ENCODE results near the gene CENPO. TPM values are rescaled to one million over a fixed set of nuclear protein-coding genes. Genes with fewer than 3 reads are reported as not detected.

Gene CENPO
- polyA plus RNA-seq (2013): 8.0 TPM

- peaks cover 8 to 28% (median 18%) of the 10 kb centered on the region in 4 experiments for H3K4me1 ChIP-seq (ENCODE audit: control extremely low read depth in 1 of 4, control insufficient read depth in 4 of 4, insufficient read depth in 4 of 4, low read length in 3 of 4)
- peak within 1 kb of the TSS; percentile 60 to 99 (median 93) for H3K4me3 ChIP-seq (ENCODE audit: control insufficient read depth in 1 of 7, extremely low read depth in 1 of 7, insufficient read depth in 4 of 7, low read depth in 2 of 7, low read length in 6 of 7)
- H3K27me3 ChIP-seq (replicated peaks in 2 of 5; ENCODE audit: control insufficient read depth in 4 of 5, insufficient read depth in 5 of 5, low read length in 4 of 5): peaks cover 0 to 3% (median 0%) of the 10 kb centered on the region in 5 experiments
- H3K27ac ChIP-seq (ENCODE audit: insufficient read depth in 1 of 2, low read depth in 1 of 2, low read length in 2 of 2, poor library complexity in 1 of 2, severe bottlenecking in 2 of 2): peak within 1 kb of the TSS; percentile 96 to 98
- CTCF ChIA-PET: interaction anchor here (0.8 to 1.3 kb wide), 5 partner anchors 9 to 371 kb away, joined by 3 read pairs; no protein-coding TSS in a partner anchor
- POLR2A ChIA-PET: no interaction called here
- peak; percentile 96 to 98 (median 98) for DNase-seq
- H3K9me3 ChIP-seq (ENCODE audit: control extremely low read depth in 1 of 5, control insufficient read depth in 4 of 5, insufficient read depth in 2 of 5, low read depth in 1 of 5, low read length in 4 of 5): no peaks in the 10 kb centered on the region
- peaks cover 0 to 29% (median 3%) of the 10 kb centered on the region in 4 experiments for H3K36me3 ChIP-seq (ENCODE audit: control insufficient read depth in 4 of 4, insufficient read depth in 4 of 4, low read length in 3 of 4)
- WGBS (ENCODE audit: insufficient coverage): under 1% methylated on average over 53 of the region's 74 CpGs
Measured at GRCh38 chr2:24792874-24793760, at the start of gene CENPO, which contains the start of gene PTRHD1. CENPO (plus strand) TSS chr2:24793425; CDS start chr2:24793920, 495 bp downstream. PTRHD1 (minus strand) TSS chr2:24793391; CDS start chr2:24793377, 14 bp downstream.

DNA sequence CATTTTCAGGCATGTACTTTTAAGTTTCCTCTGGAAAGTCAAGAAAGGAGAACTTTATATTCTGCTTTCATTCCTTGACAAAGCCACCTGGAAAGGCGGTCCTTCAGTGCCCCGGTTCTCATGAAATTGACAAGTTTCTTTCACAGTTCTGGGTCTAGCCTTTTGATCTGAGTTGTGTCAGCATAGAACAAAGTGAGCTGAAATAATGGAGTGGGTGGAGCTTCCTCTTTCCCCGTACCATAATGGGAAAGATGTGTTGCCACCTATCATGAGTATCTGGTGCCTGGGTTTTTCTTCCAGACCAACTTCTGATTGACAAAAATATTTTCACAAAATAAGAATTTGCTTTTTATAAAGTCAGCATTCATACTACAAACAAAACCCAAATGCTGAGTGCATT, 49.3 kb upstream of the CENPO start:
- ChIA-PET POLR2A (no interaction called here), CTCF (no interaction called here)
- 100% methylated on average over 1 of the region's 3 CpGs for WGBS (ENCODE audit: insufficient coverage)
- Histone ChIP-seq H3K27me3 (replicated peaks in 2 of 5; ENCODE audit: control insufficient read depth in 4 of 5, insufficient read depth in 5 of 5, low read length in 4 of 5) (no peaks in the 10 kb centered on the region), H3K27ac (ENCODE audit: insufficient read depth in 1 of 2, low read depth in 1 of 2, low read length in 2 of 2, poor library complexity in 1 of 2, severe bottlenecking in 2 of 2) (no peak overlapping the region), H3K9me3 (ENCODE audit: control extremely low read depth in 1 of 5, control insufficient read depth in 4 of 5, insufficient read depth in 2 of 5, low read depth in 1 of 5, low read length in 4 of 5) (no peaks in the 10 kb centered on the region), H3K36me3 (ENCODE audit: control insufficient read depth in 4 of 4, insufficient read depth in 4 of 4, low read length in 3 of 4) (peaks cover 2 to 30% (median 14%) of the 10 kb centered on the region in 4 experiments), H3K4me3 (ENCODE audit: control insufficient read depth in 1 of 7, extremely low read depth in 1 of 7, insufficient read depth in 4 of 7, low read depth in 2 of 7, low read length in 6 of 7) (no peak overlapping the region), H3K4me1 (ENCODE audit: control extremely low read depth in 1 of 4, control insufficient read depth in 4 of 4, insufficient read depth in 4 of 4, low read length in 3 of 4) (no peaks in the 10 kb centered on the region)
- no peak for DNase-seq

GRCh38 chr2:24744356-24744755, 48.9 kb upstream of the CENPO start:
- Histone ChIP-seq H3K4me1 (ENCODE audit: control extremely low read depth in 1 of 4, control insufficient read depth in 4 of 4, insufficient read depth in 4 of 4, low read length in 3 of 4) (no peaks in the 10 kb centered on the region), H3K9me3 (ENCODE audit: control extremely low read depth in 1 of 5, control insufficient read depth in 4 of 5, insufficient read depth in 2 of 5, low read depth in 1 of 5, low read length in 4 of 5) (no peaks in the 10 kb centered on the region), H3K4me3 (ENCODE audit: control insufficient read depth in 1 of 7, extremely low read depth in 1 of 7, insufficient read depth in 4 of 7, low read depth in 2 of 7, low read length in 6 of 7) (no peak overlapping the region), H3K36me3 (ENCODE audit: control insufficient read depth in 4 of 4, insufficient read depth in 4 of 4, low read length in 3 of 4) (peaks cover 4 to 34% (median 16%) of the 10 kb centered on the region in 4 experiments), H3K27me3 (replicated peaks in 2 of 5; ENCODE audit: control insufficient read depth in 4 of 5, insufficient read depth in 5 of 5, low read length in 4 of 5) (no peaks in the 10 kb centered on the region), H3K27ac (ENCODE audit: insufficient read depth in 1 of 2, low read depth in 1 of 2, low read length in 2 of 2, poor library complexity in 1 of 2, severe bottlenecking in 2 of 2) (no peak overlapping the region)
- 100% methylated on average over 1 of the region's 1 CpG for WGBS (ENCODE audit: insufficient coverage)
- ChIA-PET POLR2A (no interaction called here), CTCF (no interaction called here)
- DNase-seq: no peak

DNA sequence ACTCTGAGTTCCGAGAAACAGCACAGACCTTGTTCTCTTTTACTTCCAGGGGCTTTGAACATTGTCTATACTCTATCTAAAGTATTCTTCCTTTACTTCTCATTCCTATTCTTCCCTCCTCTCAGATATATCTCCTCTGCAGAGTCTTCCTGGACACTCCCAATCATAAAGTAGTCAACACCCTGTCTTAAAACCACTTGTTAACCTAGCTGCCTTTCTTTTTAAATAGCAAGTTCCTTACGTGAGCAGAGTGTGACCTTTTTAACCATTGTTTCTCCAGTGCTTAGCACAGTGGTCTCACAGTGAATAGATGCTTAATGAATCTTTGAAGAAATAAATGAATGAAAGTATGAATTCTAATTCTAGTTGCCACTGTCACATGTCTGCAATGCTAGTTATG, 47.4 kb upstream of the CENPO start:
- no peak for DNase-seq
- Histone ChIP-seq H3K4me3 (ENCODE audit: control insufficient read depth in 1 of 7, extremely low read depth in 1 of 7, insufficient read depth in 4 of 7, low read depth in 2 of 7, low read length in 6 of 7) (no peak overlapping the region), H3K27ac (ENCODE audit: insufficient read depth in 1 of 2, low read depth in 1 of 2, low read length in 2 of 2, poor library complexity in 1 of 2, severe bottlenecking in 2 of 2) (no peak overlapping the region), H3K27me3 (replicated peaks in 2 of 5; ENCODE audit: control insufficient read depth in 4 of 5, insufficient read depth in 5 of 5, low read length in 4 of 5) (no peaks in the 10 kb centered on the region), H3K9me3 (ENCODE audit: control extremely low read depth in 1 of 5, control insufficient read depth in 4 of 5, insufficient read depth in 2 of 5, low read depth in 1 of 5, low read length in 4 of 5) (no peaks in the 10 kb centered on the region), H3K4me1 (ENCODE audit: control extremely low read depth in 1 of 4, control insufficient read depth in 4 of 4, insufficient read depth in 4 of 4, low read length in 3 of 4) (no peaks in the 10 kb centered on the region), H3K36me3 (ENCODE audit: control insufficient read depth in 4 of 4, insufficient read depth in 4 of 4, low read length in 3 of 4) (peaks cover 4 to 30% (median 15%) of the 10 kb centered on the region in 4 experiments)
- ChIA-PET POLR2A (no interaction called here), CTCF (no interaction called here)
- WGBS (ENCODE audit: insufficient coverage): 100% methylated on average over 2 of the region's 2 CpGs

GRCh38 chr2:24747299-24747698, 45.9 kb upstream of the CENPO start:
- Histone ChIP-seq H3K27me3 (replicated peaks in 2 of 5; ENCODE audit: control insufficient read depth in 4 of 5, insufficient read depth in 5 of 5, low read length in 4 of 5) (no peaks in the 10 kb centered on the region), H3K36me3 (ENCODE audit: control insufficient read depth in 4 of 4, insufficient read depth in 4 of 4, low read length in 3 of 4) (peaks cover 4 to 26% (median 10%) of the 10 kb centered on the region in 4 experiments), H3K27ac (ENCODE audit: insufficient read depth in 1 of 2, low read depth in 1 of 2, low read length in 2 of 2, poor library complexity in 1 of 2, severe bottlenecking in 2 of 2) (no peak overlapping the region), H3K4me3 (ENCODE audit: control insufficient read depth in 1 of 7, extremely low read depth in 1 of 7, insufficient read depth in 4 of 7, low read depth in 2 of 7, low read length in 6 of 7) (no peak overlapping the region), H3K9me3 (ENCODE audit: control extremely low read depth in 1 of 5, control insufficient read depth in 4 of 5, insufficient read depth in 2 of 5, low read depth in 1 of 5, low read length in 4 of 5) (no peaks in the 10 kb centered on the region), H3K4me1 (ENCODE audit: control extremely low read depth in 1 of 4, control insufficient read depth in 4 of 4, insufficient read depth in 4 of 4, low read length in 3 of 4) (no peaks in the 10 kb centered on the region)
- CTCF ChIA-PET: no interaction called here
- 100% methylated on average over 3 of the region's 3 CpGs for WGBS (ENCODE audit: insufficient coverage)
- DNase-seq: no peak
- POLR2A ChIA-PET: no interaction called here

- Histone ChIP-seq H3K27me3 (replicated peaks in 2 of 5; ENCODE audit: control insufficient read depth in 4 of 5, insufficient read depth in 5 of 5, low read length in 4 of 5) (no peaks in the 10 kb centered on the region), H3K27ac (ENCODE audit: insufficient read depth in 1 of 2, low read depth in 1 of 2, low read length in 2 of 2, poor library complexity in 1 of 2, severe bottlenecking in 2 of 2) (no peak overlapping the region), H3K4me1 (ENCODE audit: control extremely low read depth in 1 of 4, control insufficient read depth in 4 of 4, insufficient read depth in 4 of 4, low read length in 3 of 4) (no peaks in the 10 kb centered on the region), H3K9me3 (ENCODE audit: control extremely low read depth in 1 of 5, control insufficient read depth in 4 of 5, insufficient read depth in 2 of 5, low read depth in 1 of 5, low read length in 4 of 5) (no peaks in the 10 kb centered on the region), H3K4me3 (ENCODE audit: control insufficient read depth in 1 of 7, extremely low read depth in 1 of 7, insufficient read depth in 4 of 7, low read depth in 2 of 7, low read length in 6 of 7) (no peak overlapping the region), H3K36me3 (ENCODE audit: control insufficient read depth in 4 of 4, insufficient read depth in 4 of 4, low read length in 3 of 4) (peaks cover 4 to 35% (median 11%) of the 10 kb centered on the region in 4 experiments)
- POLR2A ChIA-PET: no interaction called here
- WGBS (ENCODE audit: insufficient coverage): 91% methylated on average over 6 of the region's 7 CpGs
- CTCF ChIA-PET: no interaction called here
- peak in 2 of 3 donors; percentile 3 to 9 for DNase-seq
Measured at GRCh38 chr2:24749069-24749691, 44.0 kb upstream of the CENPO start.

All from common myeloid progenitor, CD34-positive (primary cell).